Measurements from ENCODE around the gene ATP6V1E1.

The ATP6V1E1 gene

GRCh38 chr22:17583151-17583550, 45.4 kb downstream of the ATP6V1E1 start:
- DNase-seq (ENCODE audit: low read depth): no peak

GRCh38 chr22:17581631-17582030, 46.9 kb downstream of the ATP6V1E1 start:
- no peak overlapping the region for H3K4me3 ChIP-seq (ENCODE audit: low read depth, low read length)
- DNase-seq (ENCODE audit: low read depth): no peak
- TF ChIP-seq CTCF (IDR thresholded peaks at IDR 0.05; ENCODE audit: insufficient read depth, low read depth, low read length, missing control alignments): no peak

More at GRCh38 chr22:17583151-17583550, 45.4 kb downstream of the ATP6V1E1 start:
- no peak overlapping the region for H3K4me3 ChIP-seq (ENCODE audit: low read depth, low read length)
- no peak for TF ChIP-seq CTCF (IDR thresholded peaks at IDR 0.05; ENCODE audit: insufficient read depth, low read depth, low read length, missing control alignments)

GRCh38 chr22:17581056-17581455, 47.5 kb downstream of the ATP6V1E1 start:
- no peak overlapping the region for H3K4me3 ChIP-seq (ENCODE audit: low read depth, low read length)
- DNase-seq (ENCODE audit: low read depth): no peak
- TF ChIP-seq CTCF (IDR thresholded peaks at IDR 0.05; ENCODE audit: insufficient read depth, low read depth, low read length, missing control alignments): no peak

GRCh38 chr22:17580441-17581031, 48.0 kb downstream of the ATP6V1E1 start:
- H3K4me3 ChIP-seq (ENCODE audit: low read depth, low read length): no peak overlapping the region
- DNase-seq (ENCODE audit: low read depth): no peak
- TF ChIP-seq CTCF (IDR thresholded peaks at IDR 0.05; ENCODE audit: insufficient read depth, low read depth, low read length, missing control alignments): no peak

GRCh38 chr22:17579535-17579981, 49.0 kb downstream of the ATP6V1E1 start:
- no peak for TF ChIP-seq CTCF (IDR thresholded peaks at IDR 0.05; ENCODE audit: insufficient read depth, low read depth, low read length, missing control alignments)
- no peak for DNase-seq (ENCODE audit: low read depth)
- H3K4me3 ChIP-seq (ENCODE audit: low read depth, low read length): no peak overlapping the region

- no peak for DNase-seq (ENCODE audit: low read depth)
- no peak overlapping the region for H3K4me3 ChIP-seq (ENCODE audit: low read depth, low read length)
- TF ChIP-seq CTCF (IDR thresholded peaks at IDR 0.05; ENCODE audit: insufficient read depth, low read depth, low read length, missing control alignments): no peak
These were observed 50.3 kb downstream of the ATP6V1E1 start for GRCh38 chr22:17578136-17578754.

- H3K4me3 ChIP-seq (ENCODE audit: low read depth, low read length): no peak overlapping the region
- DNase-seq (ENCODE audit: low read depth): no peak
- TF ChIP-seq CTCF (IDR thresholded peaks at IDR 0.05; ENCODE audit: insufficient read depth, low read depth, low read length, missing control alignments): no peak
These were observed 52.1 kb downstream of the ATP6V1E1 start for GRCh38 chr22:17576470-17576869.
